WTC11 (cell line): ENCODE results near the gene RGS1.

ENCODE experiments used
- ATF6 ChIP-seq: sonication (generic); formaldehyde crosslinking; IDR thresholded peaks from 2 replicates; pipeline ENCODE4 v1.8.1; 2023; ENCODE audit warnings: mild to moderate bottlenecking, missing genetic modification reagents
- CTCF ChIP-seq: fragments of 200-600 bp; IDR thresholded peaks from 2 replicates; pipeline ENCODE4 v1.8.0; 2022; ENCODE audit warnings: antibody characterized with exemption
- FOXP4 ChIP-seq: sonication (generic); formaldehyde crosslinking; IDR thresholded peaks from 2 replicates; pipeline ENCODE4 v1.8.0; 2022; ENCODE audit warnings: mild to moderate bottlenecking, missing genetic modification reagents
- HMGXB4 ChIP-seq: sonication (generic); formaldehyde crosslinking; IDR thresholded peaks from 2 replicates; pipeline ENCODE4 v1.8.1; 2023; ENCODE audit warnings: mild to moderate bottlenecking, moderate library complexity, missing genetic modification reagents
- MYBL2 ChIP-seq: sonication (generic); formaldehyde crosslinking; IDR thresholded peaks from 2 replicates; pipeline ENCODE4 v1.8.1; 2023; ENCODE audit warnings: mild to moderate bottlenecking, moderate library complexity, missing genetic modification reagents
- NFATC4 ChIP-seq: fragments of 250-450 bp; sonication (Bioruptor Pico); IDR thresholded peaks from 2 replicates; pipeline ENCODE4 v1.9.0; 2021; ENCODE audit warnings: mild to moderate bottlenecking
- NFE2L1 ChIP-seq: sonication (generic); formaldehyde crosslinking; IDR thresholded peaks from 2 replicates; pipeline ENCODE4 v1.8.1; 2023; ENCODE audit warnings: missing genetic modification reagents
- TEAD1 ChIP-seq: sonication (generic); formaldehyde crosslinking; IDR thresholded peaks from 2 replicates; pipeline ENCODE4 v1.8.0; 2022; ENCODE audit warnings: mild to moderate bottlenecking, missing genetic modification reagents
- TP53 ChIP-seq: sonication (generic); formaldehyde crosslinking; IDR thresholded peaks from 2 replicates; pipeline ENCODE4 v1.8.1; 2023; ENCODE audit warnings: mild to moderate bottlenecking, missing genetic modification reagents
- ZNF423 ChIP-seq: fragments of 250-450 bp; sonication (Bioruptor Pico); IDR thresholded peaks from 2 replicates; pipeline ENCODE4 v2.1.2; 2022; ENCODE audit warnings: mild to moderate bottlenecking, moderate library complexity

- TF ChIP-seq NFE2L1 (CRISPR knock-in tag) = no peak
- TF ChIP-seq CTCF = no peak
- no peak for TF ChIP-seq NFATC4 (CRISPR knock-in tag)
- TF ChIP-seq HMGXB4 (CRISPR knock-in tag) = no peak
- no peak for TF ChIP-seq TEAD1 (CRISPR knock-in tag)
- TF ChIP-seq FOXP4 (CRISPR knock-in tag) = no peak
- TF ChIP-seq ZNF423 = no peak
- no peak for TF ChIP-seq TP53 (CRISPR knock-in tag)
- TF ChIP-seq ATF6 = no peak
- TF ChIP-seq MYBL2 = no peak
Measured at GRCh38 chr1:192565946-192566345, 9.6 kb upstream of the RGS1 start.
